ENCODE measurements around the gene CACNA1I.

GRCh38 chr22:39524089-39524752 is 46.3 kb upstream of the CACNA1I start:
- TF ChIP-seq CTCF (IDR thresholded peaks at IDR 0.05; ENCODE audit: extremely low read depth in 1 of 2, insufficient read depth in 1 of 2, low read depth in 1 of 2, low read length in 2 of 2) (no peak), FOS (IDR thresholded peaks at IDR 0.05; ENCODE audit: borderline replicate concordance, insufficient read depth, low read length) (no peak), POLR2A (IDR thresholded peaks at IDR 0.05; ENCODE audit: low read depth, low read length) (no peak), POLR2AphosphoS5 (IDR thresholded peaks at IDR 0.05; ENCODE audit: insufficient read depth, low read depth, low read length) (no peak)
